ENCODE results near the gene CCDC85A.
A peak's percentile ranks its signal among the peaks of the same experiment; 100 is the strongest.

CCDC85A gene

GRCh38 chr2:56195563-56195962 is 11.8 kb downstream of the CCDC85A start:
- DNase-seq, result no peak

GRCh38 chr2:56197816-56198215 is 14.0 kb downstream of the CCDC85A start:
- no peak for DNase-seq

GRCh38 chr2:56198936-56199335 is 15.1 kb downstream of the CCDC85A start:
- DNase-seq, result no peak

- DNase-seq, result no peak
Measured at GRCh38 chr2:56199492-56199891, 15.7 kb downstream of the CCDC85A start.

- no peak for DNase-seq
Measured at GRCh38 chr2:56202381-56203121, 18.8 kb downstream of the CCDC85A start.

- no peak for DNase-seq
Measured at GRCh38 chr2:56204556-56204955, 20.8 kb downstream of the CCDC85A start.

GRCh38 chr2:56206250-56206649 is 22.5 kb downstream of the CCDC85A start:
- DNase-seq, result no peak

GRCh38 chr2:56207760-56208159 is 24.0 kb downstream of the CCDC85A start:
- DNase-seq, result no peak

- DNase-seq, result no peak
Measured at GRCh38 chr2:56208380-56208779, 24.6 kb downstream of the CCDC85A start.

GRCh38 chr2:56209701-56210100 is 25.9 kb downstream of the CCDC85A start:
- DNase-seq, result no peak

- DNase-seq, result no peak
Measured at GRCh38 chr2:56210291-56210690, 26.5 kb downstream of the CCDC85A start.

GRCh38 chr2:56211048-56211447 is 27.3 kb downstream of the CCDC85A start:
- no peak for DNase-seq

GRCh38 chr2:56215911-56216310 is 32.1 kb downstream of the CCDC85A start:
- no peak for DNase-seq

GRCh38 chr2:56217106-56217505 is 33.3 kb downstream of the CCDC85A start:
- DNase-seq, result peak; percentile 20

- DNase-seq, result no peak
Measured at GRCh38 chr2:56222481-56222880, 38.7 kb downstream of the CCDC85A start.

- no peak for DNase-seq
Measured at GRCh38 chr2:56224316-56224715, 40.5 kb downstream of the CCDC85A start.

- DNase-seq, result no peak
Measured at GRCh38 chr2:56227811-56228210, 44.0 kb downstream of the CCDC85A start.

- no peak for DNase-seq
Measured at GRCh38 chr2:56229397-56230060, 45.7 kb downstream of the CCDC85A start.

GRCh38 chr2:56230156-56230555 is 46.4 kb downstream of the CCDC85A start:
- no peak for DNase-seq

GRCh38 chr2:56231361-56231760 is 47.6 kb downstream of the CCDC85A start:
- DNase-seq, result no peak

- DNase-seq, result no peak
Measured at GRCh38 chr2:56232912-56233311, 49.1 kb downstream of the CCDC85A start.

GRCh38 chr2:56234241-56234640 is 50.5 kb downstream of the CCDC85A start:
- DNase-seq, result peak; percentile 5

GRCh38 chr2:56239030-56239429 is 55.2 kb downstream of the CCDC85A start:
- DNase-seq, result no peak

- no peak for DNase-seq
Measured at GRCh38 chr2:56239437-56239836, 55.6 kb downstream of the CCDC85A start.

GRCh38 chr2:56240210-56240609 is 56.4 kb downstream of the CCDC85A start:
- no peak for DNase-seq

Measured in NCI-H82 (cell line).